NB4 (cell line): ENCODE data around the gene FSTL4.
"Not testable (repeated sequence)": the region's sequence is repeated elsewhere in the genome, so short reads cannot be mapped to it uniquely, and the experiment has no call there.

Experiments used
- DNase-seq: peaks from one replicate; pipeline ENCODE4 v3.0.0; 2010; ENCODE audit warnings: low read depth
- H3K4me3 ChIP-seq: one replicate; pipeline ENCODE4 v1.5.1; 2011; ENCODE audit warnings: mild to moderate bottlenecking, low read depth, low read length, moderate library complexity
- MAX ChIP-seq: IDR thresholded peaks from 2 replicates; pipeline ENCODE4 v1.6.1; 2011; ENCODE audit warnings: low read depth, low read length
- MYC ChIP-seq: IDR thresholded peaks from 2 replicates; pipeline ENCODE4 v1.6.1; 2011; ENCODE audit warnings: low read depth, low read length
- POLR2A ChIP-seq: IDR thresholded peaks from 2 replicates; pipeline ENCODE4 v1.6.1; 2011; ENCODE audit warnings: mild to moderate bottlenecking; ENCODE audit not compliant: insufficient read length; ENCODE audit errors: extremely low read depth
- TF ChIP-seq, protein P1 (sequence below): IDR thresholded peaks from one replicate; pipeline ENCODE4 v1.5.1; 2012; ENCODE audit warnings: low read depth, low read length

FSTL4 gene

DNA sequence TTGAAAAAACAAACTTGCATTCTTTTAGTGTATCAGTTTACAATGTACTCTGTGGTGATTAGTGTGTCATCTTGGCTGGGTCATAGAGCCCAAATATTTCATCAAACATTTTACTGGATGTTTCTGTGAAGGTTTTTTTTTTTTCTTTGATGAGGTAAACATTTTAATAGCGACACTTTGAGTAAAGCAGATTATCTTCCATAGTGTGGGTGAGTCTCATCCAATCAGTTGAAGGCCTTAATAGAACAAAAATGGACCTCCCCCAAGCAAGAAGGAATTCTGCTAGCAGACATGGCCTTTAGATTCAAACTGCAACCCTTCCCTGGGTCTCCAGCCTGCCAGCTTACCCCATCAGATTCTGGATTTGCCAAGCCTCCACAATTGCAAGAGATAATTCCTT, 72.5 kb downstream of the FSTL4 start:
- DNase-seq, result no peak
- H3K4me3 ChIP-seq, result no peak overlapping the region
- TF ChIP-seq, protein P1, sequence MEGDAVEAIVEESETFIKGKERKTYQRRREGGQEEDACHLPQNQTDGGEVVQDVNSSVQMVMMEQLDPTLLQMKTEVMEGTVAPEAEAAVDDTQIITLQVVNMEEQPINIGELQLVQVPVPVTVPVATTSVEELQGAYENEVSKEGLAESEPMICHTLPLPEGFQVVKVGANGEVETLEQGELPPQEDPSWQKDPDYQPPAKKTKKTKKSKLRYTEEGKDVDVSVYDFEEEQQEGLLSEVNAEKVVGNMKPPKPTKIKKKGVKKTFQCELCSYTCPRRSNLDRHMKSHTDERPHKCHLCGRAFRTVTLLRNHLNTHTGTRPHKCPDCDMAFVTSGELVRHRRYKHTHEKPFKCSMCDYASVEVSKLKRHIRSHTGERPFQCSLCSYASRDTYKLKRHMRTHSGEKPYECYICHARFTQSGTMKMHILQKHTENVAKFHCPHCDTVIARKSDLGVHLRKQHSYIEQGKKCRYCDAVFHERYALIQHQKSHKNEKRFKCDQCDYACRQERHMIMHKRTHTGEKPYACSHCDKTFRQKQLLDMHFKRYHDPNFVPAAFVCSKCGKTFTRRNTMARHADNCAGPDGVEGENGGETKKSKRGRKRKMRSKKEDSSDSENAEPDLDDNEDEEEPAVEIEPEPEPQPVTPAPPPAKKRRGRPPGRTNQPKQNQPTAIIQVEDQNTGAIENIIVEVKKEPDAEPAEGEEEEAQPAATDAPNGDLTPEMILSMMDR, result no peak
- TF ChIP-seq MYC, result no peak
- TF ChIP-seq POLR2A, result no peak
- TF ChIP-seq MAX, result no peak

DNA sequence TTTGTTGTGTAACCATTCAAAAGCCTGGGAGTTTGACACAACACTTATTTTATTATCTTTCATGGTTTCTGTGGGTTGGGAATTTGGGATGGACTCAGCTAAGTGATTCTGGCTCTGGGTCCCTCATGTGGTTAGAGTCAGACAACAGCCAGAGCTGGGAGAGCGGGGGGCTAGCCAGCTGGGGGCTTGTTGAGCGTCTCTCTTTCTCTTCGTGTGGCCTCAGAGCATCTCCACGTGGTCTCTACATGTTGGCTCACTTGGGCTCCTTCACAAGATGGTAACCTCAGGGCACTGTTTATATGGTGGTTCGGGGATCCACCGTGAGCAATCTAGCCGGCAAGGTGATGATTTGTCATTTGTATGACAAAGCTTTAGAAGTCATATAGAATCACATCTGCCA, 73.6 kb downstream of the FSTL4 start:
- H3K4me3 ChIP-seq, result no peak overlapping the region
- no peak for DNase-seq
- TF ChIP-seq POLR2A (no peak), MYC (no peak), MAX (no peak)
- TF ChIP-seq, protein P1, result no peak

DNA sequence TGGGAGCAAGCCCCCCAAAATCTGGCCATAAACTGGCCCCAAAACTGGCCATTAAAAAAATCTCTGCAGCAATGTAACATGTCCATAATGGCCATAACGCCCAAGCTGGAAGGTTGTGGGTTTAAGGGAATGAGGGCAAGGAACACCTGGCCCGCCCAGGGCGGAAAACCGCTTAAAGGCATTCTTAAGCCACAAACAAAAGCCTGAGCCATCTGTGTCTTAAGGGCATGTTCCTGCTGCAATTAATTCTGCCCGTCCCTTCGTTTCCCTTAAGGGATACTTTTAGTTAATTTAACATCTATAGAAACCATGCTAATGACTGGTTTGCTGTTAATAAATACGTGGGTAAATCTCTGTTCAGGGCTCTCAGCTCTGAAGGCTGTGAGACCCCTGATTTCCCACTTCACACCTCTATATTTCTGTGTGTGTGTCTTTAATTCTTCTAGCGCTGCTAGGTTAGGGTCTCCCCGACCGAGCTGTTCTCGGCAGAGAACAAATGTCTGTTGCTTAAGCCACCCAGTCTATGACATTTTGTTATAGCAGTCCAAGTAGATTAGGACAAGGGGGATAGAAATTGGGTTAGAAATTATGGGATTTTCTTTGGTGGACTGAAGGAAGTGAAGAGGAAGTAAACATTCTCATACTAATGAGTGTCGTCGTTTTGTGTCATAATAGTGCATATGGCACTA, 77.0 kb downstream of the FSTL4 start:
- not testable (repeated sequence) for DNase-seq, H3K4me3 ChIP-seq

- DNase-seq, result no peak
- no peak for TF ChIP-seq POLR2A
- no peak for TF ChIP-seq MYC
- no peak for TF ChIP-seq MAX
- TF ChIP-seq, protein P1, result no peak
- no peak overlapping the region for H3K4me3 ChIP-seq
Observed at GRCh38 chr5:133534566-133534965, 77.8 kb downstream of the FSTL4 start.

- no peak for TF ChIP-seq MYC
- TF ChIP-seq, protein P1, result no peak
- TF ChIP-seq POLR2A, result no peak
- TF ChIP-seq MAX, result no peak
- DNase-seq, result no peak
Observed at GRCh38 chr5:133533541-133533940, 78.8 kb downstream of the FSTL4 start.

DNA sequence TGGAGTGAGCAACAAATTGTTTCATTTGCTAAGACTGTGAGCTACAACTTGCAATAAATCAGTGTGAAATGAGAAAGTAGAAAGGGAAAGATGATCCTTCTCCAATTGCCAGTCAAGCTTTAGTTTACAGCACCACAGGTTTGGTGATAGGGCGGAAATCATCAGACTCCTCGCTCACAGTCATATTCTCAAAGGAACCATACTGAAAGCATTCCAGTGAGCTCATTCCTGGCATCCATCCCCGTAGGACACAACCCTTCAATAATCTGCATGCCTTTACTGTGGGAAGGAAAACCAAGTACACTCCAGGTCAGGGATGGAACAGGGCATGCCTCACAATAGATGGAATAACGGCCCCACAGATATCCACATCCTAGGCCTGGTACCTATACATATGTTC, 80.7 kb downstream of the FSTL4 start:
- TF ChIP-seq POLR2A (no peak), MYC (no peak), MAX (no peak)
- TF ChIP-seq, protein P1, result no peak
- no peak for DNase-seq

More at GRCh38 chr5:133533541-133533940, 78.8 kb downstream of the FSTL4 start:
- H3K4me3 ChIP-seq, result no peak overlapping the region

More for the DNA sequence above, 80.7 kb downstream of the FSTL4 start:
- H3K4me3 ChIP-seq, result no peak overlapping the region
